ENCODE data around the gene DLG2.

GRCh38 chr11:84590106-84590505, 1037.0 kb downstream of the DLG2 start:
- TF ChIP-seq, protein P1, sequence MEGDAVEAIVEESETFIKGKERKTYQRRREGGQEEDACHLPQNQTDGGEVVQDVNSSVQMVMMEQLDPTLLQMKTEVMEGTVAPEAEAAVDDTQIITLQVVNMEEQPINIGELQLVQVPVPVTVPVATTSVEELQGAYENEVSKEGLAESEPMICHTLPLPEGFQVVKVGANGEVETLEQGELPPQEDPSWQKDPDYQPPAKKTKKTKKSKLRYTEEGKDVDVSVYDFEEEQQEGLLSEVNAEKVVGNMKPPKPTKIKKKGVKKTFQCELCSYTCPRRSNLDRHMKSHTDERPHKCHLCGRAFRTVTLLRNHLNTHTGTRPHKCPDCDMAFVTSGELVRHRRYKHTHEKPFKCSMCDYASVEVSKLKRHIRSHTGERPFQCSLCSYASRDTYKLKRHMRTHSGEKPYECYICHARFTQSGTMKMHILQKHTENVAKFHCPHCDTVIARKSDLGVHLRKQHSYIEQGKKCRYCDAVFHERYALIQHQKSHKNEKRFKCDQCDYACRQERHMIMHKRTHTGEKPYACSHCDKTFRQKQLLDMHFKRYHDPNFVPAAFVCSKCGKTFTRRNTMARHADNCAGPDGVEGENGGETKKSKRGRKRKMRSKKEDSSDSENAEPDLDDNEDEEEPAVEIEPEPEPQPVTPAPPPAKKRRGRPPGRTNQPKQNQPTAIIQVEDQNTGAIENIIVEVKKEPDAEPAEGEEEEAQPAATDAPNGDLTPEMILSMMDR (IDR thresholded peaks at IDR 0.05): no peak
- TF ChIP-seq POLR2A (IDR thresholded peaks at IDR 0.05): no peak

Data from ovary (tissue), 3 donors.